Naive thymus-derived CD4-positive, alpha-beta T cell (primary cell): Measurements from ENCODE around the gene GPR137B. TPM values are rescaled to one million over a fixed set of nuclear protein-coding genes. Genes with fewer than 3 reads are reported as not detected.
A peak's percentile ranks its signal among the peaks of the same experiment; 100 is the strongest.
"Not testable (repeated sequence)": the region's sequence is repeated elsewhere in the genome, so short reads cannot be mapped to it uniquely, and the experiment has no call there.

Experiments
- ATAC-seq: fragments of 150-1000 bp; cut with Tn5 transposase; 2 replicates; pipeline ENCODE4 v1.10.0; 2021; ENCODE audit warnings: mild to moderate bottlenecking, moderate library complexity
- CTCF ChIA-PET: fragments of 350-600 bp; sonication (Branson Sonifier 250); formaldehyde crosslinking; loops from one replicate; lab custom pipeline; 2021; ENCODE audit warnings: antibody characterized with exemption; lab: Charles Lee
- POLR2A ChIA-PET: fragments of 350-600 bp; sonication (Branson Sonifier 250); formaldehyde crosslinking; loops from one replicate; lab custom pipeline; 2021; ENCODE audit warnings: antibody characterized with exemption, inconsistent platforms; lab: Charles Lee
- DNase-seq, 9 donors: peaks; one replicate each; pipeline versions ENCODE4 v3.0.0 to v3.0.0-alpha.2; 2020 to 2022; ENCODE audit warnings: mixed read lengths in 1 of 9
- H3K27ac ChIP-seq: one replicate; pipeline ENCODE4 v1.7.0; 2013; ENCODE audit warnings: mild to moderate bottlenecking, low read depth, low read length, moderate library complexity
- H3K27me3 ChIP-seq, 2 donors: one replicate each; pipeline ENCODE4 v1.7.0; 2013; ENCODE audit warnings: low read length in 2 of 2, mild to moderate bottlenecking in 2 of 2, moderate library complexity in 2 of 2; ENCODE audit not compliant: control insufficient read depth in 2 of 2, insufficient read depth in 2 of 2
- H3K36me3 ChIP-seq, 3 experiments: 1 replicate in 2 of 3; 2 replicates in 1 of 3; pipeline ENCODE4 v1.7.0; 2013; ENCODE audit warnings: low read length in 3 of 3, mild to moderate bottlenecking in 3 of 3, moderate library complexity in 1 of 3; ENCODE audit not compliant: insufficient read depth in 3 of 3, control insufficient read depth in 2 of 3
- H3K4me1 ChIP-seq, 2 donors: one replicate each; pipeline ENCODE4 v1.7.0; 2013; ENCODE audit warnings: low read length in 2 of 2, mild to moderate bottlenecking in 2 of 2, moderate library complexity in 1 of 2; ENCODE audit not compliant: control insufficient read depth in 2 of 2, insufficient read depth in 2 of 2
- H3K4me3 ChIP-seq: 2 replicates; pipeline ENCODE4 v1.7.0; 2013; ENCODE audit warnings: mild to moderate bottlenecking, low read length
- H3K9me3 ChIP-seq, 3 experiments: 1 replicate in 2 of 3; 2 replicates in 1 of 3; pipeline ENCODE4 v1.7.0; 2013; ENCODE audit warnings: low read length in 3 of 3; ENCODE audit not compliant: control insufficient read depth in 2 of 3
- H3K27ac Mint-ChIP-seq, 9 donors: one replicate each; pipeline ENCODE4 v1.8.0; 2020 to 2022; ENCODE audit warnings: mixed read lengths in 9 of 9, mild to moderate bottlenecking in 8 of 9, moderate library complexity in 5 of 9, inconsistent platforms in 2 of 9
- H3K27me3 Mint-ChIP-seq, 5 donors: one replicate each; pipeline ENCODE4 v1.8.0; 2021 to 2022; ENCODE audit warnings: mixed read lengths in 5 of 5, mild to moderate bottlenecking in 1 of 5
- H3K36me3 Mint-ChIP-seq, 5 donors: one replicate each; pipeline ENCODE4 v1.8.0; 2020 to 2022; ENCODE audit warnings: mixed read lengths in 5 of 5, mild to moderate bottlenecking in 3 of 5, inconsistent platforms in 1 of 5
- H3K4me1 Mint-ChIP-seq, 7 donors: one replicate each; pipeline ENCODE4 v1.8.0; 2020 to 2022; ENCODE audit warnings: mixed read lengths in 7 of 7, mild to moderate bottlenecking in 3 of 7, inconsistent platforms in 1 of 7
- H3K4me3 Mint-ChIP-seq, 10 donors: one replicate each; pipeline ENCODE4 v1.8.0; 2020 to 2022; ENCODE audit warnings: mild to moderate bottlenecking in 10 of 10, mixed read lengths in 10 of 10, moderate library complexity in 6 of 10, inconsistent platforms in 2 of 10
- H3K9me3 Mint-ChIP-seq, 11 donors: one replicate each; pipeline ENCODE4 v1.8.0; 2020 to 2022; ENCODE audit warnings: mixed read lengths in 11 of 11, mild to moderate bottlenecking in 4 of 11, inconsistent platforms in 1 of 11, moderate library complexity in 1 of 11
- intact Hi-C, 2 donors: fragments of 100-400 bp; cut with micrococcal nuclease; formaldehyde crosslinking; loops; one replicate each; pipeline ENCODE4 v1.15.1; 2023
- polyA plus RNA-seq, 2 donors: library from polyadenylated mRNA; unstranded; fragments of 300-500 nt; fragmentation: Illumina TruSeq; gene quantifications; one replicate each; pipeline ENCODE4 v1.2.3, GENCODE V29; 2021
- total RNA-seq, 6 experiments: library from RNA in 5 of 6; stranded (reverse) in 5 of 6; gene quantifications; 1 replicate in 5 of 6; 2 replicates in 1 of 6; pipeline ENCODE4 v1.2.3 and lab custom pipeline; 2021 to 2026

Gene GPR137B
- total and polyA plus RNA-seq, 7 experiments from 2014 or later: 2.8 to 15.3 (median 7.0) TPM

GRCh38 chr1:236158719-236159118, 16.4 kb downstream of the GPR137B start:
- no peak for DNase-seq
- peaks cover 0 to 17% (median 0%) of the 10 kb centered on the region in 3 experiments for H3K9me3 ChIP-seq
- H3K4me1 ChIP-seq: peaks cover 0 to 20% of the 10 kb centered on the region in 2 donors
- intact Hi-C loops: no loop called here
- no peak for ATAC-seq
- no peak overlapping the region for H3K4me3 ChIP-seq
- H3K27ac ChIP-seq: no peak overlapping the region
- H3K36me3 ChIP-seq: no peaks in the 10 kb centered on the region
- no peaks in the 10 kb centered on the region for H3K27me3 Mint-ChIP-seq
- peaks cover 11 to 38% (median 32%) of the 10 kb centered on the region in 5 donors for H3K36me3 Mint-ChIP-seq
- no peak overlapping the region for H3K4me3 Mint-ChIP-seq
- H3K27ac Mint-ChIP-seq: no peak overlapping the region
- no peaks in the 10 kb centered on the region for H3K27me3 ChIP-seq
- ChIA-PET CTCF (no interaction called here), POLR2A (no interaction called here)
- peaks cover 0 to 27% (median 4%) of the 10 kb centered on the region in 7 donors for H3K4me1 Mint-ChIP-seq
- H3K9me3 Mint-ChIP-seq: peaks cover 8 to 34% (median 19%) of the 10 kb centered on the region in 11 donors

- peaks cover 0 to 27% of the 10 kb centered on the region in 2 donors for H3K4me1 ChIP-seq
- H3K9me3 ChIP-seq: peaks cover 0 to 17% (median 0%) of the 10 kb centered on the region in 3 experiments
- H3K36me3 Mint-ChIP-seq: peaks cover 15 to 45% (median 36%) of the 10 kb centered on the region in 5 donors
- intact Hi-C loops: no loop called here
- H3K27ac ChIP-seq: no peak overlapping the region
- DNase-seq (no peak), ATAC-seq (no peak)
- H3K4me3 Mint-ChIP-seq: peak overlapping the region in 1 of 10 donors; percentile 55
- H3K4me3 ChIP-seq: no peak overlapping the region
- no peak overlapping the region for H3K27ac Mint-ChIP-seq
- no peaks in the 10 kb centered on the region for H3K36me3 ChIP-seq
- POLR2A ChIA-PET: no interaction called here
- no peaks in the 10 kb centered on the region for H3K27me3 ChIP-seq
- peaks cover 8 to 34% (median 19%) of the 10 kb centered on the region in 11 donors for H3K9me3 Mint-ChIP-seq
- H3K27me3 Mint-ChIP-seq: no peaks in the 10 kb centered on the region
- CTCF ChIA-PET: no interaction called here
- peaks cover 0 to 30% (median 4%) of the 10 kb centered on the region in 7 donors for H3K4me1 Mint-ChIP-seq
Observed at GRCh38 chr1:236159704-236160539, 17.6 kb downstream of the GPR137B start.

GRCh38 chr1:236160540-236161127, 18.3 kb downstream of the GPR137B start:
- no peaks in the 10 kb centered on the region for H3K27me3 ChIP-seq
- Mint-ChIP-seq H3K27me3 (no peaks in the 10 kb centered on the region), H3K4me1 (peaks cover 0 to 26% (median 4%) of the 10 kb centered on the region in 7 donors), H3K27ac (no peak overlapping the region), H3K9me3 (peaks cover 8 to 34% (median 19%) of the 10 kb centered on the region in 11 donors), H3K4me3 (peak overlapping the region in 1 of 10 donors; percentile 11), H3K36me3 (peaks cover 15 to 39% (median 36%) of the 10 kb centered on the region in 5 donors)
- ATAC-seq: no peak
- peaks cover 0 to 23% of the 10 kb centered on the region in 2 donors for H3K4me1 ChIP-seq
- DNase-seq: no peak
- H3K9me3 ChIP-seq: peaks cover 0 to 17% (median 0%) of the 10 kb centered on the region in 3 experiments
- ChIA-PET CTCF (no interaction called here), POLR2A (no interaction called here)
- no peaks in the 10 kb centered on the region for H3K36me3 ChIP-seq
- intact Hi-C loops: no loop called here
- no peak overlapping the region for H3K27ac ChIP-seq
- H3K4me3 ChIP-seq: no peak overlapping the region

- peaks cover 8 to 34% (median 19%) of the 10 kb centered on the region in 11 donors for H3K9me3 Mint-ChIP-seq
- no peak overlapping the region for H3K4me3 ChIP-seq
- no peak overlapping the region for H3K27ac ChIP-seq
- no peaks in the 10 kb centered on the region for H3K27me3 Mint-ChIP-seq
- CTCF ChIA-PET: no interaction called here
- H3K9me3 ChIP-seq: peaks cover 0 to 17% (median 0%) of the 10 kb centered on the region in 3 experiments
- peak overlapping the region in 1 of 10 donors; percentile 11 for H3K4me3 Mint-ChIP-seq
- H3K4me1 ChIP-seq: peaks cover 0 to 19% of the 10 kb centered on the region in 2 donors
- no peaks in the 10 kb centered on the region for H3K27me3 ChIP-seq
- ATAC-seq: no peak
- H3K36me3 Mint-ChIP-seq: peaks cover 15 to 37% (median 35%) of the 10 kb centered on the region in 5 donors
- intact Hi-C loops: no loop called here
- H3K36me3 ChIP-seq: no peaks in the 10 kb centered on the region
- H3K4me1 Mint-ChIP-seq: peaks cover 0 to 24% (median 3%) of the 10 kb centered on the region in 7 donors
- no peak overlapping the region for H3K27ac Mint-ChIP-seq
- POLR2A ChIA-PET: no interaction called here
- no peak for DNase-seq
Observed at GRCh38 chr1:236161230-236161629, 18.9 kb downstream of the GPR137B start.

GRCh38 chr1:236161755-236162154, 19.4 kb downstream of the GPR137B start:
- H3K27me3 ChIP-seq, ATAC-seq, DNase-seq, H3K4me3 ChIP-seq, intact Hi-C loops, H3K27ac Mint-ChIP-seq, H3K36me3 ChIP-seq, POLR2A ChIA-PET, CTCF ChIA-PET, H3K4me3 Mint-ChIP-seq, H3K27me3 Mint-ChIP-seq, H3K27ac ChIP-seq: not testable (repeated sequence)
- Histone ChIP-seq H3K9me3 (peaks cover 0 to 17% (median 0%) of the 10 kb centered on the region in 3 experiments), H3K4me1 (peaks cover 0 to 17% of the 10 kb centered on the region in 2 donors)
- peaks cover 0 to 19% (median 3%) of the 10 kb centered on the region in 7 donors for H3K4me1 Mint-ChIP-seq
- H3K9me3 Mint-ChIP-seq: peaks cover 8 to 34% (median 19%) of the 10 kb centered on the region in 11 donors
- H3K36me3 Mint-ChIP-seq: peaks cover 15 to 37% (median 35%) of the 10 kb centered on the region in 5 donors

GRCh38 chr1:236163463-236164153, 21.3 kb downstream of the GPR137B start:
- Histone ChIP-seq H3K4me1 (peaks cover 0 to 17% of the 10 kb centered on the region in 2 donors), H3K27ac (no peak overlapping the region), H3K36me3 (no peaks in the 10 kb centered on the region), H3K4me3 (no peak overlapping the region), H3K9me3 (peaks cover 0 to 17% (median 0%) of the 10 kb centered on the region in 3 experiments), H3K27me3 (no peaks in the 10 kb centered on the region)
- H3K27me3 Mint-ChIP-seq: no peaks in the 10 kb centered on the region
- no peak for DNase-seq
- peaks cover 15 to 35% (median 32%) of the 10 kb centered on the region in 5 donors for H3K36me3 Mint-ChIP-seq
- H3K9me3 Mint-ChIP-seq: peaks cover 8 to 32% (median 19%) of the 10 kb centered on the region in 11 donors
- intact Hi-C loops: no loop called here
- CTCF ChIA-PET: no interaction called here
- no peak overlapping the region for H3K4me3 Mint-ChIP-seq
- no peak overlapping the region for H3K27ac Mint-ChIP-seq
- peaks cover 0 to 19% (median 3%) of the 10 kb centered on the region in 7 donors for H3K4me1 Mint-ChIP-seq
- ATAC-seq: peak; percentile 54
- POLR2A ChIA-PET: no interaction called here
